Hepatocyte (in vitro differentiated cells): ENCODE results near the gene VGLL1.

ENCODE experiments used
- CTCF ChIP-seq: fragments of 200-600 bp; sonication (generic); IDR thresholded peaks from 2 replicates; pipeline ENCODE4 v1.5.1; 2016; ENCODE audit warnings: antibody characterized with exemption, mild to moderate bottlenecking; ENCODE audit not compliant: poor library complexity
- EZH2 ChIP-seq: fragments of 200-600 bp; sonication (generic); IDR thresholded peaks from 2 replicates; pipeline ENCODE4 v1.6.1; 2016; ENCODE audit warnings: antibody characterized with exemption, mild to moderate bottlenecking, borderline replicate concordance
- EZH2phosphoT487 ChIP-seq: fragments of 200-600 bp; sonication (generic); IDR thresholded peaks from one replicate; pipeline ENCODE4 v1.6.1; 2018; ENCODE audit warnings: antibody characterized with exemption, mild to moderate bottlenecking, low read depth, moderate library complexity; ENCODE audit not compliant: unreplicated experiment, severe bottlenecking

GRCh38 chrX:136528645-136529315, 3.2 kb upstream of the VGLL1 start:
- no peak for TF ChIP-seq CTCF
- no peak for TF ChIP-seq EZH2
- no peak for TF ChIP-seq EZH2phosphoT487
